Neutrophil (primary cell): ENCODE results near the gene NR6A1.

Source experiments
- H3K27ac ChIP-seq: fragments of 200-600 bp; sonication (generic); 2 replicates; pipeline ENCODE4 v1.5.1; 2016; ENCODE audit warnings: mild to moderate bottlenecking, moderate library complexity
- H3K27me3 ChIP-seq: fragments of 200-600 bp; sonication (generic); 2 replicates; pipeline ENCODE4 v1.6.0; 2016; ENCODE audit warnings: mild to moderate bottlenecking
- H3K36me3 ChIP-seq: fragments of 200-600 bp; sonication (generic); 2 replicates; pipeline ENCODE4 v1.5.1; 2017
- H3K4me1 ChIP-seq, 2 experiments: fragments of 200-600 bp in 1 of 2; sonication (generic) in 1 of 2; 1 replicate in 1 of 2; 2 replicates in 1 of 2; pipeline versions ENCODE4 v1.5.1 to v1.6.1; 2013 to 2016; ENCODE audit warnings: low read depth in 1 of 2, low read length in 1 of 2, mild to moderate bottlenecking in 1 of 2, moderate library complexity in 1 of 2; ENCODE audit not compliant: control insufficient read depth in 1 of 2, insufficient read depth in 1 of 2
- H3K4me3 ChIP-seq, 2 experiments: fragments of 200-600 bp in 1 of 2; sonication (generic) in 1 of 2; 1 replicate in 1 of 2; 2 replicates in 1 of 2; pipeline ENCODE4 v1.5.1; 2013 to 2016; ENCODE audit warnings: low read depth in 1 of 2, low read length in 1 of 2, mild to moderate bottlenecking in 1 of 2, moderate library complexity in 1 of 2
- H3K9me3 ChIP-seq: fragments of 200-600 bp; sonication (generic); 2 replicates; pipeline ENCODE4 v1.5.1; 2016
- TF ChIP-seq, protein P1 (sequence below): fragments of 200-600 bp; sonication (generic); IDR thresholded peaks from 2 replicates; pipeline ENCODE4 v1.5.1; 2016; ENCODE audit warnings: antibody characterized with exemption

Gene NR6A1

DNA sequence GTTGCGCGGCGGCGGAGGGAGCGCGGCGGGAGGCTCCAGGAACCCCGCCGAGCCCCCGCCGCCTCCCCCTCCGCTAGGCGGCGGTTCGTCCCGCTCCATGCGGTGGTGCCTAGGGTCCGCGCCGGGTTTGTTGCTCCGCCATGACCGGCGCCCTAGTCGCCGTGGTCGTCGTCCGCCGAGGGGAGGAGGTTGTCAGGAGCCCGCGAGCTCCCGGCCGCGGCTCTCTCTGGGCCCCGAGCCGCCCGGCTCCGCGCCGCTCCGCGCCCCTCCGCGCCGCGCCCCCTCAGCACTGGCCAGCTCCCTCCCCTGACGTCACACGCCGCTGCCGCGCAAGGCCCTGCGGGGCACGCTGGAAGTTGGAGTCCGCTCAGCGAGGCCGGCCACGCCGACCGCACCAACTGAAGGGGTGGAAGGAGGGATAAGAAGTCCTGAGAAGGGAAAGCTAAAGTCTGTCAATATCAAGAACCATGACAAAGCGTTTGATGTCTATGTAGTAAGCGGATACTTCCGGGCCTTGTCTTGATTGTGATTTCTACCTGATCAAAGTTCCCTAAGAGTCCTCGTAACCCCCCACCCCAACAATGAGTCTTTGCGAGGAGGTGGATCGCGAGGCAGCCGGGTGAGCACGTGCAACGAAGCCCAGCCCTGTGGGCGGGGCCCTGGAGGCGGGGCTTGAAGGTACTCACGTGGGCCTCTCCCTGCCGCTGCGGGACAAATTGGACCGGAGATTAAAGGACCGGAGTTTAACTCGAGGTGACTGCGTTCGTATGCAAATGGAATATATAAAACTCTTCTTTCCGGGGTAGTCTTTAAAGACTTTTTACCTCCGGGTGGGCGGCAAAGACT is at the start of gene NR6A1:
NR6A1 (minus strand) TSS at position 291 of the 846 bp plus-strand sequence.
- TF ChIP-seq, protein P1, sequence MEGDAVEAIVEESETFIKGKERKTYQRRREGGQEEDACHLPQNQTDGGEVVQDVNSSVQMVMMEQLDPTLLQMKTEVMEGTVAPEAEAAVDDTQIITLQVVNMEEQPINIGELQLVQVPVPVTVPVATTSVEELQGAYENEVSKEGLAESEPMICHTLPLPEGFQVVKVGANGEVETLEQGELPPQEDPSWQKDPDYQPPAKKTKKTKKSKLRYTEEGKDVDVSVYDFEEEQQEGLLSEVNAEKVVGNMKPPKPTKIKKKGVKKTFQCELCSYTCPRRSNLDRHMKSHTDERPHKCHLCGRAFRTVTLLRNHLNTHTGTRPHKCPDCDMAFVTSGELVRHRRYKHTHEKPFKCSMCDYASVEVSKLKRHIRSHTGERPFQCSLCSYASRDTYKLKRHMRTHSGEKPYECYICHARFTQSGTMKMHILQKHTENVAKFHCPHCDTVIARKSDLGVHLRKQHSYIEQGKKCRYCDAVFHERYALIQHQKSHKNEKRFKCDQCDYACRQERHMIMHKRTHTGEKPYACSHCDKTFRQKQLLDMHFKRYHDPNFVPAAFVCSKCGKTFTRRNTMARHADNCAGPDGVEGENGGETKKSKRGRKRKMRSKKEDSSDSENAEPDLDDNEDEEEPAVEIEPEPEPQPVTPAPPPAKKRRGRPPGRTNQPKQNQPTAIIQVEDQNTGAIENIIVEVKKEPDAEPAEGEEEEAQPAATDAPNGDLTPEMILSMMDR = peak; percentile 32
- Histone ChIP-seq H3K27ac (peak within 1 kb of the TSS; percentile 94), H3K36me3 (no peaks in the 10 kb centered on the region), H3K27me3 (peaks cover 8% of the 10 kb centered on the region), H3K4me3 (peak within 1 kb of the TSS; percentile 83 to 96), H3K4me1 (peaks cover 65 to 69% of the 10 kb centered on the region in 2 experiments), H3K9me3 (no peaks in the 10 kb centered on the region)

DNA sequence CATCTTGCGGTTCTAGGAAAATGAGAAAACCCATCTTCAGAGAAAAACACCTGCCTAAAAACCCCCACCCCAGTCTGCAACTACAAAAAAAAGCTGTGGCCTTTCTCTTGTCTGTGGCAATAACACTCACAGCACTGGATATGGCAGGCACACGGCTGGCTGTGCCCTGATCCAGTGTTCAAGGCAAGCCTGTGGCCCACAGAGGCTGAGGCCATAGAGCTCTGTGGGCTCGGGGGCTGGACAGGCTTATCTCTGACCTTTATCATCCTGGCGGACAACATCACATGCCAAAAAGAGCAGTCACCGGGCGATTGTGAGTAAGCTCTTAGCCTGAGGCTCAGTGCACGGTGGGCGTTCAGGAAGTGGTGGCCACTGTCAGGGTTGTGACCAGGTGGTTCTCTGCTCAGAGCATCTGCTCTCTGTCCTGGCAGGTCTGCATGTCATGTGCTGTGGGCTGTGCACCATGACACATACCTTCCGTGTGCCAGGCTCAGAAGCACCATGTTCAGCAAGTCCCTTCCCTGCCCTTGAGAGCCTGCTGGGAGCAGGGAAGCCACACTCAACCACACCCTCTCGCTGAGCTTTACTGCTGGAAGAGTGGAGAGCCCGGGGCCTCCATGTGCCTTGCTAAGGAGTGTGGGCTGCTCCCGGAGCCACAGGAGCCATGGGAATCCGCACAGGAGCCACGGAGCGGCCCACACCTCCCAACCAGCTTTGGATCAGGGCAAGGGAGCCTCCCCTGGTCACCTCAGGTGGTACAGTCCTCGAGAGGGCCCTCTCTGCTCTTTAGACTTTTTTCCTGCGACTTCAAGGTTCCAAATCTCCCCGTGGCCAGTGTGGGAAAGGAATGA is 47.5 kb upstream of the NR6A1 start:
- Histone ChIP-seq H3K9me3 (no peaks in the 10 kb centered on the region), H3K27ac (no peak overlapping the region), H3K36me3 (no peaks in the 10 kb centered on the region), H3K4me3 (no peak overlapping the region), H3K4me1 (no peaks in the 10 kb centered on the region), H3K27me3 (no peaks in the 10 kb centered on the region)
- TF ChIP-seq, protein P1 = no peak

GRCh38 chr9:124815601-124816000 is 44.5 kb upstream of the NR6A1 start:
- no peaks in the 10 kb centered on the region for H3K4me1 ChIP-seq
- no peak overlapping the region for H3K27ac ChIP-seq
- no peaks in the 10 kb centered on the region for H3K9me3 ChIP-seq
- H3K4me3 ChIP-seq = no peak overlapping the region
- H3K27me3 ChIP-seq = no peaks in the 10 kb centered on the region
- H3K36me3 ChIP-seq = no peaks in the 10 kb centered on the region
- TF ChIP-seq, protein P1 = no peak

GRCh38 chr9:124814164-124814535 is 43.0 kb upstream of the NR6A1 start:
- Histone ChIP-seq H3K4me1 (no peaks in the 10 kb centered on the region), H3K9me3 (no peaks in the 10 kb centered on the region), H3K4me3 (no peak overlapping the region), H3K27me3 (no peaks in the 10 kb centered on the region), H3K36me3 (no peaks in the 10 kb centered on the region), H3K27ac (no peak overlapping the region)
- TF ChIP-seq, protein P1 = no peak

DNA sequence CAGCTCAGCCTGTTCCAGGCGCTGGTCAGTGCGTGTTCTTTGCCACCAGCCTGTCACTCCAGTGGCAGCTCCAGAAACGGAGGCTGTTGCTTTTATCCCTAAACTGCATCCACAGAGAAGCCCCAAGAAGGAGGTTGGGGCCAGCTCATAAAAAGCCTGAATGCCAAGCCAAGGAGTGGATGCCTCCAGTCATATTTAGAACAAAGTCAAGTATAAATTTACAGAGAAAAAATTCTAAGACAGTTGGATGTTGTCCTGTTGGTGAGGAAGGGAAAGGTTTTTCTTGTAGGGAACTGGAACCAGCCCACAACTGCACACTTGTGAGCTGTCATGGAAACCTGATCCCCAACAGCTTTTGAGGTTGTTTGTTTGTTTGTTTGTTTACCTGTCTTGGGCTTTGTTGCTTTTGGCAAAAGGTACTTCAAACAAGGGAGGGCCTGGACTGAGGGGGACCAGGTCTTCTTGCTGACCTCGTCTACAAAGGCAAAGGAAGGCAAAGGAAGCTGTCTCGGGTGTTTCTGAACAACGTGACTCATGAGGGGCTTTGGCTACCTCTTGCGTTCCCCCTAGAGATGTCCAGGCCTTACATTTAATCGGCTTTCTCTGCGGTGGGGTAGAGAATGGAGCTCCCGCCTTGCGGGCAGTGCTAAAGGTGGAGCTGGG is 42.5 kb upstream of the NR6A1 start:
- Histone ChIP-seq H3K4me1 (no peaks in the 10 kb centered on the region), H3K27me3 (no peaks in the 10 kb centered on the region)

More for the DNA sequence above, 42.5 kb upstream of the NR6A1 start:
- TF ChIP-seq, protein P1 = no peak
- no peaks in the 10 kb centered on the region for H3K9me3 ChIP-seq
- H3K4me3 ChIP-seq = no peak overlapping the region
- no peak overlapping the region for H3K27ac ChIP-seq
- H3K36me3 ChIP-seq = no peaks in the 10 kb centered on the region
